Neutrophil (primary cell): ENCODE data around the gene KLHL29.

Source experiments
- H3K27ac ChIP-seq: fragments of 200-600 bp; sonication (generic); 2 replicates; pipeline ENCODE4 v1.5.1; 2016; ENCODE audit warnings: mild to moderate bottlenecking, moderate library complexity
- H3K27me3 ChIP-seq: fragments of 200-600 bp; sonication (generic); 2 replicates; pipeline ENCODE4 v1.6.0; 2016; ENCODE audit warnings: mild to moderate bottlenecking
- H3K36me3 ChIP-seq: fragments of 200-600 bp; sonication (generic); 2 replicates; pipeline ENCODE4 v1.5.1; 2017
- H3K4me1 ChIP-seq, 2 experiments: fragments of 200-600 bp in 1 of 2; sonication (generic) in 1 of 2; 1 replicate in 1 of 2; 2 replicates in 1 of 2; pipeline versions ENCODE4 v1.5.1 to v1.6.1; 2013 to 2016; ENCODE audit warnings: low read depth in 1 of 2, low read length in 1 of 2, mild to moderate bottlenecking in 1 of 2, moderate library complexity in 1 of 2; ENCODE audit not compliant: control insufficient read depth in 1 of 2, insufficient read depth in 1 of 2
- H3K4me3 ChIP-seq, 2 experiments: fragments of 200-600 bp in 1 of 2; sonication (generic) in 1 of 2; 1 replicate in 1 of 2; 2 replicates in 1 of 2; pipeline ENCODE4 v1.5.1; 2013 to 2016; ENCODE audit warnings: low read depth in 1 of 2, low read length in 1 of 2, mild to moderate bottlenecking in 1 of 2, moderate library complexity in 1 of 2
- H3K9me3 ChIP-seq: fragments of 200-600 bp; sonication (generic); 2 replicates; pipeline ENCODE4 v1.5.1; 2016
- CTCF ChIP-seq: fragments of 200-600 bp; sonication (generic); IDR thresholded peaks from 2 replicates; pipeline ENCODE4 v1.5.1; 2016; ENCODE audit warnings: antibody characterized with exemption

The KLHL29 gene

GRCh38 chr2:23561544-23561943 lies 176.6 kb downstream of the KLHL29 start:
- Histone ChIP-seq H3K4me3 (no peak overlapping the region), H3K4me1 (no peaks in the 10 kb centered on the region), H3K27ac (no peak overlapping the region), H3K9me3 (no peaks in the 10 kb centered on the region), H3K27me3 (no peaks in the 10 kb centered on the region), H3K36me3 (no peaks in the 10 kb centered on the region)
- no peak for TF ChIP-seq CTCF

GRCh38 chr2:23562143-23562542 lies 177.2 kb downstream of the KLHL29 start:
- H3K27ac ChIP-seq: no peak overlapping the region
- TF ChIP-seq CTCF: no peak
- no peaks in the 10 kb centered on the region for H3K9me3 ChIP-seq
- no peaks in the 10 kb centered on the region for H3K4me1 ChIP-seq
- H3K36me3 ChIP-seq: no peaks in the 10 kb centered on the region
- H3K4me3 ChIP-seq: no peak overlapping the region
- H3K27me3 ChIP-seq: no peaks in the 10 kb centered on the region

- H3K27ac ChIP-seq: no peak overlapping the region
- TF ChIP-seq CTCF: no peak
- H3K9me3 ChIP-seq: no peaks in the 10 kb centered on the region
- H3K36me3 ChIP-seq: no peaks in the 10 kb centered on the region
- H3K4me1 ChIP-seq: no peaks in the 10 kb centered on the region
- H3K27me3 ChIP-seq: peaks cover 3% of the 10 kb centered on the region
- H3K4me3 ChIP-seq: no peak overlapping the region
Observed at GRCh38 chr2:23563151-23563550, 178.2 kb downstream of the KLHL29 start.

- Histone ChIP-seq H3K9me3 (no peaks in the 10 kb centered on the region), H3K27me3 (peaks cover 11% of the 10 kb centered on the region), H3K36me3 (no peaks in the 10 kb centered on the region), H3K27ac (no peak overlapping the region), H3K4me1 (no peaks in the 10 kb centered on the region), H3K4me3 (no peak overlapping the region)
- TF ChIP-seq CTCF: no peak
Observed at GRCh38 chr2:23563673-23564614, 179.0 kb downstream of the KLHL29 start.

- TF ChIP-seq CTCF: no peak
- H3K4me1 ChIP-seq: no peaks in the 10 kb centered on the region
- H3K27me3 ChIP-seq: peaks cover 14% of the 10 kb centered on the region
- no peaks in the 10 kb centered on the region for H3K9me3 ChIP-seq
- no peaks in the 10 kb centered on the region for H3K36me3 ChIP-seq
- H3K4me3 ChIP-seq: no peak overlapping the region
- H3K27ac ChIP-seq: no peak overlapping the region
Observed at GRCh38 chr2:23564615-23564960, 179.6 kb downstream of the KLHL29 start.
